Nephron progenitor cell (in vitro differentiated cells): ENCODE measurements around the gene ENDOD1.

Experiments
- DNase-seq: peaks from one replicate; pipeline ENCODE4 v3.0.0; 2021
- H3K27ac Mint-ChIP-seq: 2 replicates; pipeline ENCODE4 v1.8.0; 2021; ENCODE audit warnings: mild to moderate bottlenecking, moderate library complexity, mixed read lengths
- H3K27me3 Mint-ChIP-seq: 2 replicates; pipeline ENCODE4 v1.8.0; 2021; ENCODE audit warnings: mild to moderate bottlenecking, low read depth, mixed read lengths; ENCODE audit not compliant: poor library complexity
- H3K36me3 Mint-ChIP-seq: 2 replicates; pipeline ENCODE4 v1.8.0; 2021; ENCODE audit warnings: low read depth, mixed read lengths
- H3K4me1 Mint-ChIP-seq: 2 replicates; pipeline ENCODE4 v1.8.0; 2021; ENCODE audit warnings: mixed read lengths
- H3K4me3 Mint-ChIP-seq: 2 replicates; pipeline ENCODE4 v1.8.0; 2021; ENCODE audit warnings: mild to moderate bottlenecking, moderate library complexity, mixed read lengths
- H3K9me3 Mint-ChIP-seq: 2 replicates; pipeline ENCODE4 v1.8.0; 2021; ENCODE audit warnings: mild to moderate bottlenecking, moderate library complexity, mixed read lengths
- TF ChIP-seq, protein P1 (sequence below): fragments of 200-600 bp; sonication (generic); IDR thresholded peaks from 2 replicates; pipeline ENCODE4 v1.5.0; 2021; ENCODE audit warnings: antibody characterized with exemption

Gene ENDOD1

DNA sequence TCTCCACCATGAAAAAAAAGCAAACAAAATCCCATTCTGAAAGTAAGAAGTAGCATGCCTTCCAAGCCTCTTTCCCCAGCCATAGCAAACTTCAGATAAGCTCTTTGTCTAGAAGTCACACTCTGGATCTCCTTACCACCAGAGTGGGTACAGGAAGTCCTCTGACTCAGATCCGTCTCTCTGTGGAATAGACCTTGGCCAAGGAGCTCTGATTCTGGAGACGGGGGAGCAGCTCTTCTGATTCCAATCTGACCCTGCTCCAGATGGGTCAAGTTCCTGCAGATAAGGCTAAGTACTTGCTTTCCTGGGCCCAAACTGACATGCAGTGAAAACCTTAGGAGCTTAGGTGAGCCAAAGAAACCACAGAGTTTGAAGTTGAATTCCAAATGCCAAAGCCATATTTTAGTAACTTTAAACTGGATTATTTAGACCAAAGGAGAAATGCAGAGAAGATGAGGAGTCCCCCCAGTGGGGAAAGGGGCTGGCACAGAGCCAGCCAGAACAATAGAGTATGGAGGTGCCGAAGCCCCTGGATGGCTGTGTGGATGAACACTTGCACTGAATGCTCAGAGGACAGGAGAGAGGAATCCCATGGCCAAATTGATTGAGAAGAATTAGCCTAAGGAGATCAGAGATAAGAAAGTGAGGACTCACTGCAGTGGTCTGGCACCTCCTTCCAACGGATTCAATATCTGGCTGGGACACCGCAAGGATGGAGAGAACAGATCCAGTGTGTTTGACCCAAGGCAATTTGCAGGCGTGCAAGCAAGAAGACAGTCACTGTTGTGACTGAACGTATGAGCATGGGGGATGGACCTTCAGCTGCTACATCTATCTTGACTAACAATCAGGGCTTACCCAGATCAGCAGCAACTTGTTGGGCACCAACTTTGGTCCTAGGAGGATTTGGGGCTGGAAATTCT is 54.9 kb downstream of the ENDOD1 start:
- Mint-ChIP-seq H3K36me3 (no peaks in the 10 kb centered on the region), H3K9me3 (no peaks in the 10 kb centered on the region), H3K4me1 (peaks cover 8% of the 10 kb centered on the region), H3K4me3 (no peak overlapping the region), H3K27me3 (peaks cover 85% of the 10 kb centered on the region), H3K27ac (no peak overlapping the region)
- DNase-seq: no peak
- TF ChIP-seq, protein P1, sequence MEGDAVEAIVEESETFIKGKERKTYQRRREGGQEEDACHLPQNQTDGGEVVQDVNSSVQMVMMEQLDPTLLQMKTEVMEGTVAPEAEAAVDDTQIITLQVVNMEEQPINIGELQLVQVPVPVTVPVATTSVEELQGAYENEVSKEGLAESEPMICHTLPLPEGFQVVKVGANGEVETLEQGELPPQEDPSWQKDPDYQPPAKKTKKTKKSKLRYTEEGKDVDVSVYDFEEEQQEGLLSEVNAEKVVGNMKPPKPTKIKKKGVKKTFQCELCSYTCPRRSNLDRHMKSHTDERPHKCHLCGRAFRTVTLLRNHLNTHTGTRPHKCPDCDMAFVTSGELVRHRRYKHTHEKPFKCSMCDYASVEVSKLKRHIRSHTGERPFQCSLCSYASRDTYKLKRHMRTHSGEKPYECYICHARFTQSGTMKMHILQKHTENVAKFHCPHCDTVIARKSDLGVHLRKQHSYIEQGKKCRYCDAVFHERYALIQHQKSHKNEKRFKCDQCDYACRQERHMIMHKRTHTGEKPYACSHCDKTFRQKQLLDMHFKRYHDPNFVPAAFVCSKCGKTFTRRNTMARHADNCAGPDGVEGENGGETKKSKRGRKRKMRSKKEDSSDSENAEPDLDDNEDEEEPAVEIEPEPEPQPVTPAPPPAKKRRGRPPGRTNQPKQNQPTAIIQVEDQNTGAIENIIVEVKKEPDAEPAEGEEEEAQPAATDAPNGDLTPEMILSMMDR: no peak

DNA sequence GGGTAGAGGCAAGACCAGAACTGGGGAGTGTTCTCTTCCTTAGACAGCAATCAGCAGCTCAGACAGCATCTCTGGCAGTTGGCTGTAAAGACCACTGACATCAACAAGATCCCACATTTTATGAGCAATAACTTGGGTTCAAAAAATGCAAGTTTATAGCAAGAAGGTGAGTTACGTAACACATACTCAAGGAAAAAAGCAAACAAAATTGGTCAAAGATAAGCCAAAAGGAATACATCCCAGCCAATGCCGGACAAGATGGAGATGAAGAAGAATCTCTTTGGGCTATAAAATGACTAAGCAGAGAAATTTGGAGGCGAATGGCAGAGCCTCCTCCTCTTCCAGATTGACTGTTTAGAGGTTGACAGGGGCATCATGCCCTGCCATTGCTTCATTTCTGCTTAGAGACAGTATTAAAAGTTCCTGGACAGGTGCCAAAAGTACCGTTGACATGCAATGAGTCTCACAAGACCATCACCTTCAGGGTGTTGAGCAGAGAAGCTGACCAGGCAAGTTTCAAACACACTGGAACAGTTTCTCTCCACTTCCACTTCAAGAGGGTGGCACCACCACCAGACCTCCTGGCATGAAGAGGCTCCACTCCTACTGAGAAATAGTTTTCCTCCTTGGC is 55.9 kb downstream of the ENDOD1 start:
- TF ChIP-seq, protein P1: no peak
- peaks cover 86% of the 10 kb centered on the region for H3K27me3 Mint-ChIP-seq

DNA sequence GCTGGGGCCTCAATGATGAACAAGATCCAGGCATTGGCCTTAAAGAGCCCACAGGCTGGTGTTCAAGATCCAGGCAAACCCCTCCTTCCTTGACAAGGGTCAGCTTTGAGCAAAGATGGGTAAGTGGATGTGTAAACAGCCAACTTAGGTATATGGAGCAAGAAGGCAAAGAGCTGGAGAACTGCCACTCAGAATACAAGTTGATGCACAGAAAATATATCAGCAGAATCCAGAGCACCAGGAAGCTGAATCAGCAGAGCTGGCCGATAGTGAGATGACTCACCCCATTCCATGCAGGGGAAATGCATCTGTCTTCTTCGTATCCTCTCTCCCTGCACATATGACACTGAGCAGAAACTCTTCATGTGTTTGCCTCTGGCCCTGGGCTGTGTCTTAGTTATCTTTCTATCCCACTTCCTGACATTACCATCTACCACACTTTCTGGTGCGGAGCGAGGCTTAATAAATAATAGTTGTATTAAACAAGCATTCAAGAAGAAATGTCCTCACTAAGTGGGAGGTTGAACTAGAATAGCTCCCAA is 57.8 kb downstream of the ENDOD1 start:
- H3K4me1 Mint-ChIP-seq: peaks cover 15% of the 10 kb centered on the region
- no peak overlapping the region for H3K4me3 Mint-ChIP-seq
- H3K27me3 Mint-ChIP-seq: peaks cover 70% of the 10 kb centered on the region
- H3K36me3 Mint-ChIP-seq: no peaks in the 10 kb centered on the region
- no peak overlapping the region for H3K27ac Mint-ChIP-seq
- no peaks in the 10 kb centered on the region for H3K9me3 Mint-ChIP-seq
- no peak for DNase-seq
- TF ChIP-seq, protein P1: no peak

More for the DNA sequence above, 55.9 kb downstream of the ENDOD1 start:
- H3K27ac Mint-ChIP-seq: no peak overlapping the region
- no peaks in the 10 kb centered on the region for H3K9me3 Mint-ChIP-seq
- H3K4me1 Mint-ChIP-seq: peaks cover 15% of the 10 kb centered on the region
- DNase-seq: no peak
- no peaks in the 10 kb centered on the region for H3K36me3 Mint-ChIP-seq
- H3K4me3 Mint-ChIP-seq: no peak overlapping the region

DNA sequence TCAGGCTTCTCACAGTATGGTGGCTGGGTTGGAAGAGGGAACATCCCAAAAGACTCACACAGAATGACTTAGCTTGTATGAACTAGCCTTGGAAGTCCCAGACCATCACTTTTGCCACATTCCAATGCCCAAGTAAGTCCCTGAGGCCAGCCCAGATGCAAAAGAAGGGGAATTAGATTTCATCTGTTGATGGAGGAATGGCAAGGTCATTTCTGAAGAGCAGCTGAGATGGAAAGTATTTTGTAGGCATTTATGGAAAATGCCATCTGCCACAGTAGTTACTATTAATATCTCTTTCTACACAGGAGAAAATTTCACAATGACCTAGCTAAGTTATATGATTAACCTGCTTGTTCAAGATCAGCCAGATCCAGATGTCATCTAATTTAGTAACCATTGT is 58.8 kb downstream of the ENDOD1 start:
- H3K4me3 Mint-ChIP-seq: no peak overlapping the region
- no peaks in the 10 kb centered on the region for H3K9me3 Mint-ChIP-seq
- no peak for DNase-seq
- TF ChIP-seq, protein P1: no peak
- H3K27me3 Mint-ChIP-seq: peaks cover 63% of the 10 kb centered on the region
- H3K27ac Mint-ChIP-seq: no peak overlapping the region
- H3K36me3 Mint-ChIP-seq: no peaks in the 10 kb centered on the region
- peaks cover 15% of the 10 kb centered on the region for H3K4me1 Mint-ChIP-seq

DNA sequence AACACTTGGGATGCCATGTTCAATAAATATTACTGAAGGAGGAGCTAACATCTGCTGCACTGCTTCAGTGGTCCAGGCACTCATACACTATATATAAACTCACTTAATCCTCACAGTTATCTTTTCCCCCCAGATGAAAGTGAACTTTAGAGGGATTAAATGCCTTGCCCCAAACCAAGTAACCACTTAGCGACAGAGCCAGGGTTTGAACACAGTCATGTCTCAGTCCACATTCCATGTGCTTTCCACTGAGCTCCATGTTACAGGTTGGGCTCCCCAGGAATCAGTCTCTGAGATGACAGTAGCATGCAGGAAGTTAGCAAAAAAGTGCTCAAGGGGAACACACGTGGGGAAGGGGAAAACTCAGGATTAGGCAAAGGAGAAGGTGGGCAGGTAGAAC is 59.3 kb downstream of the ENDOD1 start:
- Mint-ChIP-seq H3K9me3 (no peaks in the 10 kb centered on the region), H3K4me1 (peaks cover 21% of the 10 kb centered on the region), H3K27me3 (peaks cover 57% of the 10 kb centered on the region), H3K27ac (no peak overlapping the region), H3K4me3 (peak overlapping the region; percentile 4), H3K36me3 (no peaks in the 10 kb centered on the region)
- TF ChIP-seq, protein P1: no peak
- DNase-seq: no peak
